WTC11 (cell line): ENCODE results near the gene BACE2.

Experiments
- CREM ChIP-seq: sonication (generic); formaldehyde crosslinking; IDR thresholded peaks from 2 replicates; pipeline ENCODE4 v1.8.1; 2022; ENCODE audit warnings: mild to moderate bottlenecking, missing genetic modification reagents, moderate library complexity
- CTCF ChIP-seq: fragments of 200-600 bp; IDR thresholded peaks from 2 replicates; pipeline ENCODE4 v1.8.0; 2022; ENCODE audit warnings: antibody characterized with exemption
- FOXP1 ChIP-seq: sonication (generic); formaldehyde crosslinking; IDR thresholded peaks from 2 replicates; pipeline ENCODE4 v1.8.0; 2022; ENCODE audit warnings: missing genetic modification reagents, mild to moderate bottlenecking, moderate library complexity, borderline replicate concordance
- GABPB1 ChIP-seq: sonication (generic); formaldehyde crosslinking; IDR thresholded peaks from 2 replicates; pipeline ENCODE4 v1.8.1; 2023; ENCODE audit warnings: mild to moderate bottlenecking, missing genetic modification reagents
- KAT7 ChIP-seq: sonication (generic); formaldehyde crosslinking; IDR thresholded peaks from 2 replicates; pipeline ENCODE4 v1.8.1; 2023; ENCODE audit warnings: missing genetic modification reagents, mild to moderate bottlenecking, borderline replicate concordance
- NFE2L1 ChIP-seq: sonication (generic); formaldehyde crosslinking; IDR thresholded peaks from 2 replicates; pipeline ENCODE4 v1.8.1; 2023; ENCODE audit warnings: missing genetic modification reagents
- NFYB ChIP-seq: sonication (generic); formaldehyde crosslinking; conservative IDR thresholded peaks from 2 replicates; pipeline ENCODE4 v1.8.0; 2022; ENCODE audit warnings: low read depth, missing genetic modification reagents
- SMAD4 ChIP-seq: sonication (generic); formaldehyde crosslinking; IDR thresholded peaks from 2 replicates; pipeline ENCODE4 v1.8.0; 2022; ENCODE audit warnings: mild to moderate bottlenecking, missing genetic modification reagents
- TCF7 ChIP-seq: sonication (generic); formaldehyde crosslinking; IDR thresholded peaks from 2 replicates; pipeline ENCODE4 v1.8.0; 2022; ENCODE audit warnings: mild to moderate bottlenecking, low read depth, missing genetic modification reagents, moderate library complexity
- ZNF121 ChIP-seq: sonication (generic); formaldehyde crosslinking; IDR thresholded peaks from 2 replicates; pipeline ENCODE4 v1.8.0; 2023; ENCODE audit warnings: missing genetic modification reagents
- TF ChIP-seq, protein P1 (sequence below): sonication (generic); formaldehyde crosslinking; IDR thresholded peaks from 2 replicates; pipeline ENCODE4 v1.8.1; 2023; ENCODE audit warnings: mild to moderate bottlenecking, missing genetic modification reagents
- TF ChIP-seq, protein P2 (sequence below): sonication (generic); formaldehyde crosslinking; conservative IDR thresholded peaks from 2 replicates; pipeline ENCODE4 v1.8.1; 2022; ENCODE audit warnings: mild to moderate bottlenecking, missing genetic modification reagents

DNA sequence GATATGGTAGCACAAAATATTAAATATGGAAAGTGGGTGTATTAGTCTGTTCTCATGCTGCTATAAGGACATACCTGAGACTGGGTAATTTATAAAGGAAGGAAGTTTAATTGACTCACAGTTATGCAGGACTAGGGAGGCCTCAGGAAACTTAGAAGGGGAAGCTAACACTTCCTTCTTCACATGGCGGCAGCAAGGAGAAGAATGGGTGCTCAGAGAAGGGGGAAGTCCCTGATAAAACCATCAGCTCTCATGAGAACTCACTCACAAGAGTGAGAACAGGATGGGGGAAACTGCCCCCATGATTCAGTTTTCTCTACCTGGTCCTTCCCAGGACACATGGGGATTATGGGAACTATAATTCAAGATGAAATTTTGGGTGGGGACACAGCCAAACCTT lies 15.8 kb upstream of the BACE2 start:
- no peak for TF ChIP-seq NFE2L1 (CRISPR knock-in tag)
- no peak for TF ChIP-seq NFYB (CRISPR knock-in tag)
- TF ChIP-seq, protein P1, sequence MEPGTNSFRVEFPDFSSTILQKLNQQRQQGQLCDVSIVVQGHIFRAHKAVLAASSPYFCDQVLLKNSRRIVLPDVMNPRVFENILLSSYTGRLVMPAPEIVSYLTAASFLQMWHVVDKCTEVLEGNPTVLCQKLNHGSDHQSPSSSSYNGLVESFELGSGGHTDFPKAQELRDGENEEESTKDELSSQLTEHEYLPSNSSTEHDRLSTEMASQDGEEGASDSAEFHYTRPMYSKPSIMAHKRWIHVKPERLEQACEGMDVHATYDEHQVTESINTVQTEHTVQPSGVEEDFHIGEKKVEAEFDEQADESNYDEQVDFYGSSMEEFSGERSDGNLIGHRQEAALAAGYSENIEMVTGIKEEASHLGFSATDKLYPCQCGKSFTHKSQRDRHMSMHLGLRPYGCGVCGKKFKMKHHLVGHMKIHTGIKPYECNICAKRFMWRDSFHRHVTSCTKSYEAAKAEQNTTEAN: no peak
- no peak for TF ChIP-seq TCF7 (CRISPR knock-in tag)
- no peak for TF ChIP-seq KAT7 (CRISPR knock-in tag)
- TF ChIP-seq CTCF: no peak
- no peak for TF ChIP-seq SMAD4
- no peak for TF ChIP-seq CREM (CRISPR knock-in tag)
- TF ChIP-seq, protein P2, sequence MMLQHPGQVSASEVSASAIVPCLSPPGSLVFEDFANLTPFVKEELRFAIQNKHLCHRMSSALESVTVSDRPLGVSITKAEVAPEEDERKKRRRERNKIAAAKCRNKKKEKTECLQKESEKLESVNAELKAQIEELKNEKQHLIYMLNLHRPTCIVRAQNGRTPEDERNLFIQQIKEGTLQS (CRISPR knock-in tag): no peak
- TF ChIP-seq ZNF121 (CRISPR knock-in tag): no peak
- no peak for TF ChIP-seq FOXP1
- no peak for TF ChIP-seq GABPB1 (CRISPR knock-in tag)
